C4-2B (cell line): ENCODE measurements around the gene GFY.

Experiments
- ZFX ChIP-seq: fragments of 450-650 bp; IDR thresholded peaks from 2 replicates; pipeline ENCODE4 v1.6.1; 2017
- TF ChIP-seq, protein P1 (sequence below): fragments of 450-650 bp; conservative IDR thresholded peaks from 2 replicates; pipeline ENCODE4 v1.5.1; 2017; ENCODE audit warnings: mild to moderate bottlenecking

DNA sequence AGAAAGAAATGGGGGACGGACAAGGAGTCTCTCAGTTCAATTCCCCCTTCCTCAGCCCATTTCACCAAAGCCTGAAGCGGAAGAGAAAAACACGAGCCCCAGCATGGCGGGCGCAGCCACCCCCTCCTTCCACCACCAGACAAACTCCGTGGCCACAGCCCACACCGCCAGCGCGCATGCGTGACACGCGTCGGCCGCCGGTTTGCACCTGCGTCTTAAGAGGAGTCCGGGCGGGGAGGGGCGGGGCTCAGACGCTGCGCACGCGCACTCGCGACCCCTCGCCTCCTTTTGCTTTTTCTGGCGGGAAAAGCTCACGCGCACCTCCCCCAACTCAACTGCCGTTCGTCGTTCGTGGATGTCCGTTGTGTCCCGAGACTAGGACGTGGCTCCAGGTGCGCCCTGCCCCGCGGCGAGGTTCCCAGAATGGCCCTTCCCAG lies 37.2 kb upstream of the GFY start, which contains the start of gene KASH5:
- TF ChIP-seq, protein P1, sequence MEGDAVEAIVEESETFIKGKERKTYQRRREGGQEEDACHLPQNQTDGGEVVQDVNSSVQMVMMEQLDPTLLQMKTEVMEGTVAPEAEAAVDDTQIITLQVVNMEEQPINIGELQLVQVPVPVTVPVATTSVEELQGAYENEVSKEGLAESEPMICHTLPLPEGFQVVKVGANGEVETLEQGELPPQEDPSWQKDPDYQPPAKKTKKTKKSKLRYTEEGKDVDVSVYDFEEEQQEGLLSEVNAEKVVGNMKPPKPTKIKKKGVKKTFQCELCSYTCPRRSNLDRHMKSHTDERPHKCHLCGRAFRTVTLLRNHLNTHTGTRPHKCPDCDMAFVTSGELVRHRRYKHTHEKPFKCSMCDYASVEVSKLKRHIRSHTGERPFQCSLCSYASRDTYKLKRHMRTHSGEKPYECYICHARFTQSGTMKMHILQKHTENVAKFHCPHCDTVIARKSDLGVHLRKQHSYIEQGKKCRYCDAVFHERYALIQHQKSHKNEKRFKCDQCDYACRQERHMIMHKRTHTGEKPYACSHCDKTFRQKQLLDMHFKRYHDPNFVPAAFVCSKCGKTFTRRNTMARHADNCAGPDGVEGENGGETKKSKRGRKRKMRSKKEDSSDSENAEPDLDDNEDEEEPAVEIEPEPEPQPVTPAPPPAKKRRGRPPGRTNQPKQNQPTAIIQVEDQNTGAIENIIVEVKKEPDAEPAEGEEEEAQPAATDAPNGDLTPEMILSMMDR, result no peak
- no peak for TF ChIP-seq ZFX
